ENCODE data around the gene MTRF1. TPM values are rescaled to one million over a fixed set of nuclear protein-coding genes. Genes with fewer than 3 reads are reported as not detected.

MTRF1 gene
- polyA plus RNA-seq, 1 donor: 10.5 TPM

Other genes starting within 250 kb of the MTRF1 start
- 28.9 TPM for gene ELF1, start 244.3 kb downstream of the MTRF1 start, polyA plus RNA-seq (ENCODE audit: insufficient read length)
- 19.3 TPM for gene WBP4, start 202.1 kb downstream of the MTRF1 start, polyA plus RNA-seq (ENCODE audit: insufficient read length)
- 8.9 TPM for gene KBTBD6, start 130.8 kb downstream of the MTRF1 start, polyA plus RNA-seq (ENCODE audit: insufficient read length)
- 8.0 TPM for gene KBTBD7, start 69.0 kb downstream of the MTRF1 start, polyA plus RNA-seq (ENCODE audit: insufficient read length)
- 22.4 TPM for gene NAA16, start 47.7 kb upstream of the MTRF1 start, polyA plus RNA-seq (ENCODE audit: insufficient read length)
- 17.1 TPM for gene RGCC, start 194.0 kb upstream of the MTRF1 start, polyA plus RNA-seq (ENCODE audit: insufficient read length)